Activated T-helper 2 cell treated with anti-CD3 and anti-CD28 coated beads, Interferon-gamma antibody, Interleukin-2, Interleukin-4, amounts not matched to agents 10 μg/mL and 5 μg/mL and 100 μg/mL, durations not matched to agents 14 hours and 24 hours and 36 hours (primary cell): Measurements from ENCODE around the gene SLC30A10. TPM values are rescaled to one million over a fixed set of nuclear protein-coding genes. Genes with fewer than 3 reads are reported as not detected.
"Not testable (repeated sequence)": the region's sequence is repeated elsewhere in the genome, so short reads cannot be mapped to it uniquely, and the experiment has no call there.

Experiments
- DNase-seq: peaks from one replicate; pipeline ENCODE4 v3.0.0; 2021; ENCODE audit warnings: low spot score
- H3K27ac Mint-ChIP-seq: one replicate; pipeline ENCODE4 v1.8.0; 2021; ENCODE audit warnings: mixed read lengths
- H3K27me3 Mint-ChIP-seq: one replicate; pipeline ENCODE4 v1.8.0; 2021; ENCODE audit warnings: low read depth, mixed read lengths
- H3K36me3 Mint-ChIP-seq: one replicate; pipeline ENCODE4 v1.8.0; 2021; ENCODE audit warnings: low read depth, mixed read lengths
- H3K4me1 Mint-ChIP-seq: one replicate; pipeline ENCODE4 v1.8.0; 2021; ENCODE audit warnings: low read depth, mixed read lengths
- H3K4me3 Mint-ChIP-seq: one replicate; pipeline ENCODE4 v1.8.0; 2021; ENCODE audit warnings: low read depth, mild to moderate bottlenecking, moderate library complexity, mixed read lengths
- H3K9me3 Mint-ChIP-seq: one replicate; pipeline ENCODE4 v1.8.0; 2021; ENCODE audit warnings: mixed read lengths
- intact Hi-C: fragments of 100-400 bp; cut with micrococcal nuclease; formaldehyde crosslinking; loops from one replicate; pipeline ENCODE4 v1.15.1; 2023
- total RNA-seq: library from RNA; stranded (reverse); gene quantifications from 2 replicates; pipeline ENCODE4 v1.2.3, GENCODE V29; 2022

The SLC30A10 gene
- total RNA-seq, 1 donor from 2014 or later: not detected

- H3K9me3 Mint-ChIP-seq: no peaks in the 10 kb centered on the region
- intact Hi-C loops: no loop called here
- no peaks in the 10 kb centered on the region for H3K4me1 Mint-ChIP-seq
- DNase-seq: no peak
- no peaks in the 10 kb centered on the region for H3K27me3 Mint-ChIP-seq
- H3K27ac Mint-ChIP-seq: no peak overlapping the region
- no peak overlapping the region for H3K4me3 Mint-ChIP-seq
- no peaks in the 10 kb centered on the region for H3K36me3 Mint-ChIP-seq
These were observed 51.6 kb downstream of the SLC30A10 start for GRCh38 chr1:219876798-219877209.

DNA sequence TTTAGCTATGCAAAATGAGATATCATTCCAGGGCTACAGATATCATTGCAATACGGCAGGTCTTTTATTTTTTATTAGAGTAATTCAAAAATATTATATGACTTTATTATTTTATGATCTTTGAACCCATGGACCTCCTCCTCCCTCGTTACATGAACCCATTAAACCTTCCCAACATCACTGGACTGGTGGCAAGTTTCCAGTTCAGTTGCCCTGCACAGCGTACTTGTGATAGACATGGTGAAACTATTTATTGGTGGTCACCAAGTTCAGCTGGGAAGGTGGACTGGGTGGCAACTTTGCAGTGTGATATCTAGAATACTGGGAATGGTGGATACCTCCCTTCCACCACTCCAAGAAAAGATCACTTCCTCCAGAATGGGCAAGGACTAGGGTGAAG lies 52.5 kb downstream of the SLC30A10 start:
- Mint-ChIP-seq H3K27ac (no peak overlapping the region), H3K36me3 (no peaks in the 10 kb centered on the region), H3K4me1 (no peaks in the 10 kb centered on the region), H3K9me3 (no peaks in the 10 kb centered on the region), H3K4me3 (no peak overlapping the region), H3K27me3 (no peaks in the 10 kb centered on the region)
- no peak for DNase-seq
- intact Hi-C loops: no loop called here

GRCh38 chr1:219872538-219872937 lies 55.8 kb downstream of the SLC30A10 start:
- H3K27me3 Mint-ChIP-seq, intact Hi-C loops, H3K4me1 Mint-ChIP-seq, H3K9me3 Mint-ChIP-seq, H3K27ac Mint-ChIP-seq, H3K4me3 Mint-ChIP-seq, DNase-seq, H3K36me3 Mint-ChIP-seq: not testable (repeated sequence)

- Mint-ChIP-seq H3K27ac (no peak overlapping the region), H3K27me3 (no peaks in the 10 kb centered on the region), H3K4me3 (no peak overlapping the region), H3K9me3 (no peaks in the 10 kb centered on the region), H3K36me3 (no peaks in the 10 kb centered on the region), H3K4me1 (no peaks in the 10 kb centered on the region)
- no peak for DNase-seq
- intact Hi-C loops: no loop called here
These were observed 56.8 kb downstream of the SLC30A10 start for GRCh38 chr1:219871427-219872057.

- H3K27ac Mint-ChIP-seq, H3K9me3 Mint-ChIP-seq, H3K36me3 Mint-ChIP-seq, H3K4me1 Mint-ChIP-seq, DNase-seq, H3K4me3 Mint-ChIP-seq, H3K27me3 Mint-ChIP-seq, intact Hi-C loops: not testable (repeated sequence)
These were observed 59.7 kb downstream of the SLC30A10 start for GRCh38 chr1:219868615-219869014.

Other genes with a start within 250 kb of the SLC30A10 start
- gene EPRS1, start 117.9 kb upstream of the SLC30A10 start, total RNA-seq: 163 and 176 TPM in 2 replicates
- gene BPNT1, start 161.2 kb upstream of the SLC30A10 start, total RNA-seq: 29.8 and 30.6 TPM in 2 replicates
- gene IARS2, start 165.6 kb upstream of the SLC30A10 start, total RNA-seq: 87.8 and 89.1 TPM in 2 replicates